GM12891 (cell line): Measurements from ENCODE around the gene MEF2C.

Source experiments
- DNase-seq: peaks from one replicate; pipeline ENCODE4 v3.0.0; 2011; ENCODE audit warnings: low spot score; ENCODE audit not compliant: insufficient read length
- FAIRE-seq: peaks from 2 replicates; lab custom pipeline; 2011; peaks lifted over from hg19 to GRCh38; lab: Jason Lieb, UNC
- PAX5 ChIP-seq: IDR thresholded peaks from 2 replicates; pipeline ENCODE4 v1.6.1; 2011; ENCODE audit warnings: low read length, moderate library complexity, mild to moderate bottlenecking; ENCODE audit not compliant: insufficient read depth, severe bottlenecking
- POLR2A ChIP-seq: IDR thresholded peaks from 2 replicates; pipeline ENCODE4 v1.6.1; 2011; ENCODE audit warnings: low read depth, low read length, control low read depth
- POLR2AphosphoS5 ChIP-seq: IDR thresholded peaks from 2 replicates; pipeline ENCODE4 v1.6.1; 2011; ENCODE audit warnings: low read depth, low read length, control low read depth
- POU2F2 ChIP-seq: IDR thresholded peaks from 2 replicates; pipeline ENCODE4 v1.6.1; 2011; ENCODE audit warnings: low read depth, mild to moderate bottlenecking, control low read depth, low read length, moderate library complexity
- SPI1 ChIP-seq: IDR thresholded peaks from 2 replicates; pipeline ENCODE4 v1.6.1; 2011; ENCODE audit warnings: low read depth, low read length, control low read depth
- TAF1 ChIP-seq: IDR thresholded peaks from 2 replicates; pipeline ENCODE4 v1.6.1; 2011; ENCODE audit warnings: low read depth, low read length, control low read depth

Gene MEF2C

DNA sequence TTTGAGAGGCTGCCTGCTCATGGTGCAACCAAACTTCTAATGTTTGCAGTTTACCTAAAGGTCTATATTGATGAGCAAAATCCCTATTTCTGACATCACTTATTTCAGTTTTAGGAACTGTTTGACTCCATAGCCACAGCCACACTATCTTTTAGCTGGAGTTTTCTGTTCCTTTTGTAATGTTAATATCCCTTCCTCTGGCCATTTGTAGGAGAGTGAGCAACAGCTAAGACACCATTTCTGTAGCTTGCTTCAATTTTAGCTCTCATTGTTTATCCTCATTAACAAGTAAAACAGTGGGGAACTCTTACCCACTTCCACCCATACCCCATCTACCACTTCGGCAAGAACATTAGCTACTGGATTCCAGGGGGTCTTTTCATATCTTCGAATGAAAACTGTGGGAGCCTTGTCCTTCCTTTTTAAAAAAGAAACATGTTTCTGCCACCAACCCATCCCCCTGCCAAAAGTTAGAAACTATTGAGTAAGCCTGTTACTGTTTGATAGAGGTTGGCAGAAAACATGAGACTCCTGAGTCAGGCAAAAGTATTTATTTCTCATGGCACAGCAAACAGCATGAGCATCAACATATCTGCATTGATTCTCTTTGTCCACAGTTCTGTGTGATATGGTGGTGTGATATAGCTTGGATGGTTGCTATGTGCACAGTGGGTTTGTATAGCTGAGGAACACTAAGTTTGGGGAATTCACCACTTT is 174.1 kb downstream of the MEF2C start:
- TF ChIP-seq PAX5 (no peak), TAF1 (no peak), SPI1 (no peak), POU2F2 (no peak), POLR2AphosphoS5 (no peak), POLR2A (no peak)
- DNase-seq, result no peak
- FAIRE-seq, result no peak

DNA sequence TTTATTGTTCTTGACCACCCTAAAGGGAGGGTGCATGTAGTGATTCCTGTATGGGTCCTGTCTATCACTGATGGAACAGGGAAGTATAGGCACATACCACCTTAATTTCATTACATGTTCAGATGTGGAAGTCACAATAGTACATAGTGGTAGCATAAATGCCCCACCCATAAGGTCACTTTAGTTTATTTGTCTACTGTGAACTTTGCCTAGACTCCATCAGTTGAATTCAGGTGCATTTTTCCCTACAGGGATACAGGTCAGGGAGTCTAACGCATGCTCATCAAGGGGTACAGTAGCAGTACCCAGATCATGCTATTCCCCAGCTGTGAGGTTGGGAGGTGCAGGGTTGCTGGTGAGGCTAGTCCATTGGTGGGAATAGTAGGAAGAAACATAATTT is 175.0 kb downstream of the MEF2C start:
- FAIRE-seq (no peak), DNase-seq (no peak)
- TF ChIP-seq POLR2AphosphoS5 (no peak), POU2F2 (no peak), SPI1 (no peak)

DNA sequence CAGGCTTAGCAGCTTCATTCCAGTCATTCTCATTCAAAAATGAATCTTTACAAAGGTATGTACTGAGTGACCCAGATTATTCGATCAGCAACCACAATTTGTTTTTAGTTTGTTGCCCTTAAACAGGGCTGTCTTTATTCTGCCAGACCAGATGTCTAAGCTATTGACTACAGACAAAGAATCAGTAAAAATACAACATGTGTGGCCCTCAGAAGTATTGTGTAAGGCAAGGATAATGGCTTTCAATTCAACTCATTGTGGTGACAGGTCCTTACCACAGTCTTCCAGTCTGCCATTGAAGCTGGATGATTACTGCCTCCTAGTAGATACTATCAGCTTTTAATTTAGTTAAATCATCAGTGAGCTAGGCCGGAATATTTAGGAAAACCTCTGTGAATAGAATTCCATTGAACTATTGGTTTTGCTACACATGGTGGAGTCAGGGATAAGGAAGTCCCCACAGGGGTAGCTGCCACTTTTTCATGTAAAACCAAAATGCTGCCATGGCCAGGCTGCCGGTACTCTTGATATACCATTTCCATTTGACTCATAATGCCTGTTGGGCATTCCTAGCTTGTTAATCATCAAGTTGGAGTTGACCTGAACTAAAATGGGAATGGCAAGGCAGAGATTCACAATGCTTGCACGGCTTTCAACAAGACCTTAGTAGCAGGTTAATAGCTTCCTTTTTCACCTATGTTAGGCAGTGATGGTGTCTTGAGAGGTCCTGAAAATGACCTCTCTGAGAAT is 175.6 kb downstream of the MEF2C start:
- DNase-seq, result no peak
- TF ChIP-seq POLR2AphosphoS5, result no peak
- no peak for TF ChIP-seq TAF1
- no peak for TF ChIP-seq POLR2A
- TF ChIP-seq PAX5, result no peak
- TF ChIP-seq SPI1, result no peak
- no peak for FAIRE-seq

DNA sequence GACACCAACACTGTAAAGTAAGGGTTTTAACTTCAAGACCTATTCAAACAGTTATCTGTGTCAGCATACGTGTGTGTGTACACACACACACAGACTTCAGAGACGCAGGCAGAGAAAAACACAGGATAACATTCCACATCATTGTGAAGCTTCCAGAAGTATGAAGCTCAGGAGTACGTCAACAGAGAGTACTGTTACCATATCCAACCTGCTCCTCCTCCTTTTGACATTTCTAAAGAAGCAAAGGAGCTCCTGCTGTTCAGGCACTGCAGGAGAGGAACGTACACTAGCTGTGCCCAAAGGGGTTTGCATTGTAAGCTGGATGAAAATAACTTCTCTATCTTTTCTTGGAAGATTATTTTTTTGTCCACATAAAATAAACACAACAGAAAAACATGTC is 180.7 kb downstream of the MEF2C start:
- no peak for TF ChIP-seq TAF1
- DNase-seq, result no peak
- no peak for FAIRE-seq

DNA sequence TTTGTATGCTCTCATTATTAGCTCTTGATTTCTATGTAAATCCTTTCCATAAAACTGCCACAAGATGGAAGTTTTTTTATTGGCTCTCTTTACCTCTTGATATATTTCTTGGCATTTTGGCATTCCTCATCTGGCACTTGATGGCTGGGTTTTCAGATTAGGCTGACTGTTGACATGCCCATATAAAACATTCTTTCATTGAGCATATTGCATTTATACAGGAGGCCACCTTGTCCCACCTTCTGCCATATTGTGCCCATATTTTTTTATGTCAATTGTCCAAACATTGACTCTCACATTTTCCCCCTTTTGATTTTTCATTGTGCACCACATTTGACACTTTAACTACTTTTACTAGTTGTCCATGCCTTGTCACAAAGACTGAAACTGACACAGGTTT is 182.9 kb downstream of the MEF2C start:
- no peak for DNase-seq
- TF ChIP-seq PAX5, result no peak
- TF ChIP-seq POU2F2, result no peak
- TF ChIP-seq TAF1, result no peak
- no peak for TF ChIP-seq POLR2A
- no peak for TF ChIP-seq SPI1
- FAIRE-seq, result no peak

DNA sequence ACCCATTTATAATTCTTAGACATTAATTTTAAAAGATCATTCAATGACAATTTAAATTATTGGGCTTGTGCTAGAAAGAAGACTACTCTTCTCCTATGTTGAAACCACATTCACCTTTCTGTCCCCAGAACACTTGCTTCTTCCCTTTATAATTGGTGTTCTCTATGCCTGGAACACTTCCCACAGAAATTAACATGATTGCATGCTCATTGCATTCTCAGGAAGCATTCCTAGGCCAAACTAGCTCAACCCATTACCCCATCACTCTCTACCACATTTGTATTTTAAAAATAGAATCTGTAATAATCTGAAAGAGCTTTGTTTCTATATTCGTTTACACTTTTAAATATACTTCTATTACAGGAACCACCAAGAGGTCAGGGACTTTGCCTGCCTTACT is 184.7 kb downstream of the MEF2C start:
- FAIRE-seq, result no peak
- TF ChIP-seq TAF1 (no peak), SPI1 (no peak)

DNA sequence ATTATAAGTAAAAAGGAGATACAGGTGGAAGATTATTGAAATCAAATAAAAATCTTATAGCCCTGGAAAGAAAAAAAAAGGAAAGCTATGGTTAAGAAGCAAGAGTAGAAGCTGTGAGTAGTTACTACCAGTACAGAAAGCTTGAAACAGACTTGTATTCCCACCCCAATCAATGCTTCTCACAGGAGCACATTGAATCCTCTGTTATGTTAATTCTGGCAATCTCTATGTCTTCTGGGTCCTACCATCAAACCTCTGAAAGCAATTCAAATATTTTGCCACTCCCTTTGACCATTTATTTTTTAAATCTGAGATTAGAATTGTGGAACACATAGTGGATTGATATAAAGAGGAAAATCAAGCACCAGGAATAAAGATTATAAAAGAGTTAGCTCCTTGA is 186.5 kb downstream of the MEF2C start:
- TF ChIP-seq SPI1 (no peak), POU2F2 (no peak), TAF1 (no peak), POLR2A (no peak), POLR2AphosphoS5 (no peak)
- no peak for FAIRE-seq
- no peak for DNase-seq

More for the DNA sequence above, 184.7 kb downstream of the MEF2C start:
- no peak for DNase-seq

DNA sequence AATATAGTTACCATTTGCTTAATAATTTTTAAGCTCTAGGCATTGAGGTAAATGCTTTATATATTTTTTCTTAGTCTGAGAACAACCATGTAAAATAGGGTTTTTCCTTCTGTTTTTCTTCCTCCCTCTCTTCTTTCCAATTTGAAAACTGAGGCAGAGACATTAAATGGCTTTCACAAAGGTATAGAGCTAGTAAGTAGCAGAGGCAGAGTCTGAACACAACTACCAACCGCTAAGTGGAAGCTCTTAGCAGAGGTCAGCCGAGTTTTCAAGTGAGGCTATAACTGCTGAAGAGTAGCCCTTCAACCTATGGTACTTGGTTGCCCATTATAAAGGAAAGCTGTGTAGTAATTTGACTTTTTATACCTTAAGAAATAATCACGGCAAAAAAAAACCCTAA is 187.1 kb downstream of the MEF2C start:
- TF ChIP-seq POLR2A (no peak), SPI1 (no peak), TAF1 (no peak), POLR2AphosphoS5 (no peak), POU2F2 (no peak)
- DNase-seq (no peak), FAIRE-seq (no peak)

DNA sequence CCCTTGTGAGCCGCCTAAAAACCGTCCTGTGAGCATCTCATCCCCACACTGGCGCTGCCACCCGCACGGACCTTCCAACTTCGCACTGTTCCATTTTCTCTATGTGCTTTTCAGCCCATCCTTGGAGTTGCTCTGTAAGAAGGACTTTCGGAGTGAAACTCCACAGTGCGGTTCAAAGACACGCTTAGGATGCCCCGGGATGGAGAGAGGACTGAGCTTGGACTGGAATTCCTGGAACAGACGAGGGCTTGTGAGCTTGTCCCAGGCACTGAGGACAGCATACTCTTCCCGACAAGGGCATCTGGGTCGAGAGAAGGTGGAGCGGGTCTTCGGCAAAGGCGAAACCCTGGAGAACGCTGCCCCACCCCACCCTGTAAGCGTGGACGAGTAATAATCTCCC is 187.8 kb downstream of the MEF2C start:
- no peak for DNase-seq
- FAIRE-seq, result no peak
- TF ChIP-seq SPI1, result no peak
- no peak for TF ChIP-seq POLR2AphosphoS5
- no peak for TF ChIP-seq POLR2A
- no peak for TF ChIP-seq POU2F2
- no peak for TF ChIP-seq TAF1
- TF ChIP-seq PAX5, result no peak

DNA sequence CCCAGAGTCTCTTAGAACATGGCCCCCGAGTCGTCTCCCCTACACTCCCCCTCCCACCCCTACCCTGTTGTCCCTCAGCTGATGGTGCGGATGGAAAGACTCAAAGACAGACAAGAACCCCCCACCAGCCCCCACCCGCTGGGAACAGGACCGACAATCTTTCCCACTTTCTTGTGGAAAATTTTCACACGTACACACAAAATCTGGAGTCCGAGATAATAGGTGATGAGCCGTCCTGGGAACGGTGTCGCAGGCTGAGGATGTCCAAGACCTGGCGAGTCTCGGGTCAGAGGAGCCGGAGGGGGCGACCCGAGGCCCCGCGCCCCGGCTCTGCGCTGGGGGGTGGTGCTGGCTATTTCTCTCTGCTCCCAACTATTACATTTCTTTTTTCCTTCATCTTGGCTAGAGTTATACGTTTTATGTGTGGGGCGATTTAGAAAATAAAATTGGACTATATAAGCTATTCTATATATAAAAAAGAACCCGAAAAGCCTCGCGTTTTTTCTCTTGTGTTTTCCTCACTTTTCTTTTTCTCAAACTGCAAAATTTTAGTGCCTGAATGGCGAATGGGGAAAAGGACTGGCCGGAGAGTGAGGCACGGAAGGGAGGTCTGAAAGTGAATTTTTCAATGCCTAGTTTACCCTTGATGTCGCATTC is 188.8 kb downstream of the MEF2C start:
- no peak for FAIRE-seq

More for the DNA sequence above, 188.8 kb downstream of the MEF2C start:
- TF ChIP-seq PAX5 (no peak), SPI1 (no peak), POU2F2 (no peak), POLR2A (no peak), POLR2AphosphoS5 (no peak), TAF1 (no peak)
- DNase-seq, result no peak
